Measurements from ENCODE around the gene ETV6. TPM values are rescaled to one million over a fixed set of nuclear protein-coding genes. Genes with fewer than 3 reads are reported as not detected.

ETV6 gene
- polyA plus RNA-seq, 3 donors: 6.8 to 45.1 (median 11.7) TPM

DNA sequence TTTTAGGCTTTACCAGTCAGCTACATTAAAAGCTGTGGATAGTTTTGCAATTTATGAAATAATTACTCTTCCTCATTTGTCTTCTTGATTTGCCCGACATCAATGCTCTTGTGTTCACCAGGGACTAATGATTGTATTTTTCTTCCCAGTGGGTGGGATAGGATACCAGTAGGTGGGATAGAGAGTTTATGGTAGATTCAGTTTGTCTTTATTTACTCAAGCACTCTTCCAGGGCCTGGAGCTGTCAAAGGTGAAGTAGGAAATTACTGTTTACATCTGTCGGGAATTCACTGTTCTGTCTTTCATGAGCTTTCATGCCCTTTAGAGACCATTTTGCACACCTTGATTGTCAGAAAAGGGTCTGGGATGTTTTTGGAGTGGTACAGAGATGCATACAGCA, 36.6 kb downstream of the ETV6 start:
- 86% methylated on average over 1 of the region's 2 CpGs for WGBS (ENCODE audit: insufficient coverage)
- H4K20me1 ChIP-seq (ENCODE audit: insufficient read depth, low read length): peaks cover 49% of the 10 kb centered on the region
- no peak overlapping the region for H2AFZ ChIP-seq (ENCODE audit: insufficient read depth, low read depth, low read length, poor library complexity, severe bottlenecking)
- Mint-ChIP-seq H3K9me3 (peaks cover 0 to 2% (median 0%) of the 10 kb centered on the region in 7 donors), H3K4me3 (peak overlapping the region in 1 of 2 donors; percentile 50), H3K4me1 (peaks cover 80% of the 10 kb centered on the region), H3K27me3 (ENCODE audit: low read depth in 3 of 3) (peaks cover 0 to 2% (median 0%) of the 10 kb centered on the region in 3 donors), H3K36me3 (peaks cover 15 to 25% of the 10 kb centered on the region in 2 donors), H3K27ac (peak overlapping the region; percentile 87 to 97 (median 95))
- no peaks in the 10 kb centered on the region for H3K9me3 ChIP-seq (replicated peaks in 1 of 2; ENCODE audit: control insufficient read depth in 1 of 2, insufficient read depth in 1 of 2, low read length in 2 of 2)
- H3K27me3 ChIP-seq (ENCODE audit: control insufficient read depth in 2 of 2, insufficient read depth in 2 of 2, low read length in 2 of 2): no peaks in the 10 kb centered on the region
- peak overlapping the region; percentile 37 to 88 for H3K27ac ChIP-seq (ENCODE audit: low read depth in 1 of 2, low read length in 2 of 2)
- peak overlapping the region; percentile 60 for H3K4me2 ChIP-seq (replicated peaks; ENCODE audit: extremely low read depth, low read length, poor library complexity, severe bottlenecking)
- H3K36me3 ChIP-seq (replicated peaks in 1 of 2; ENCODE audit: control insufficient read depth in 1 of 2, insufficient read depth in 2 of 2, low read length in 2 of 2): peaks cover 0 to 4% of the 10 kb centered on the region in 2 donors
- peak in 1 of 3 donors; percentile 43 for DNase-seq
- no peak for TF ChIP-seq CTCF (IDR thresholded peaks at IDR 0.05)
- H3K4me1 ChIP-seq (ENCODE audit: control insufficient read depth in 1 of 2, insufficient read depth in 2 of 2, low read length in 2 of 2): peaks cover 53 to 60% of the 10 kb centered on the region in 2 donors
- H3K79me2 ChIP-seq (ENCODE audit: insufficient read depth, low read length): peaks cover 99% of the 10 kb centered on the region
- intact Hi-C loops (cut with micrococcal nuclease): loop anchor here in 1 of 2 donors (5.0 kb wide), 1 partner anchor 34 kb away; no protein-coding TSS in a partner anchor
- peak overlapping the region in 1 of 3 experiments; percentile 11 for H3K4me3 ChIP-seq (replicated peaks in 1 of 3; ENCODE audit: low read depth in 2 of 3, low read length in 3 of 3)
- H3K9ac ChIP-seq (ENCODE audit: insufficient read depth, low read length, poor library complexity, severe bottlenecking): no peak overlapping the region

DNA sequence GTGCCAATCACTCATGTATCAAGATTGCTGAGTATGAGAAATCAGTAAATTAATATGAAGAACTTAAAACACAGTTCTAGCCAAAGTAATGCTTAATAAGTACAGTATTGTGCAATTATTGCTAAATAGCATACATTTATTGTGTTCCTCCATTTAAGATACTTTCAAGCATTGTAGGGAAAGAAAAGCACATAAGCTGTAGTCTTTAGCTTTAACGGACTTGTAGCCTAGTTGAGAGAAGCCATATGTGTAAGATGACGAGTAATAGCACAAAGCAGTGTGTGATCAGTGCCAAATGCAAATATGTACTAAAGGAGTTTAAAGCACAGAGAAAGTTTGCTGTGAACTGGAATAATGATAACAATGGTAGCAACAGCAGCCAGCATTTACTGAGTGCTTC, 38.1 kb downstream of the ETV6 start:
- no peaks in the 10 kb centered on the region for H3K9me3 Mint-ChIP-seq
- H3K4me3 Mint-ChIP-seq: no peak overlapping the region
- intact Hi-C loops (cut with micrococcal nuclease): loop anchor here in 1 of 2 donors (5.0 kb wide), 1 partner anchor 35 kb away; no protein-coding TSS in a partner anchor
- Histone ChIP-seq H3K9ac (ENCODE audit: insufficient read depth, low read length, poor library complexity, severe bottlenecking) (no peak overlapping the region), H3K4me1 (ENCODE audit: control insufficient read depth in 1 of 2, insufficient read depth in 2 of 2, low read length in 2 of 2) (peaks cover 53 to 60% of the 10 kb centered on the region in 2 donors), H2AFZ (ENCODE audit: insufficient read depth, low read depth, low read length, poor library complexity, severe bottlenecking) (no peak overlapping the region), H3K79me2 (ENCODE audit: insufficient read depth, low read length) (peaks cover 99% of the 10 kb centered on the region), H4K20me1 (ENCODE audit: insufficient read depth, low read length) (peaks cover 57% of the 10 kb centered on the region), H3K4me3 (replicated peaks in 1 of 3; ENCODE audit: low read depth in 2 of 3, low read length in 3 of 3) (peak overlapping the region in 1 of 3 experiments; percentile 16), H3K4me2 (replicated peaks; ENCODE audit: extremely low read depth, low read length, poor library complexity, severe bottlenecking) (peak overlapping the region; percentile 50), H3K36me3 (replicated peaks in 1 of 2; ENCODE audit: control insufficient read depth in 1 of 2, insufficient read depth in 2 of 2, low read length in 2 of 2) (peaks cover 0 to 4% of the 10 kb centered on the region in 2 donors), H3K9me3 (replicated peaks in 1 of 2; ENCODE audit: control insufficient read depth in 1 of 2, insufficient read depth in 1 of 2, low read length in 2 of 2) (no peaks in the 10 kb centered on the region), H3K27ac (ENCODE audit: low read depth in 1 of 2, low read length in 2 of 2) (peak overlapping the region; percentile 37 to 88), H3K27me3 (ENCODE audit: control insufficient read depth in 2 of 2, insufficient read depth in 2 of 2, low read length in 2 of 2) (no peaks in the 10 kb centered on the region)
- peaks cover 14 to 20% of the 10 kb centered on the region in 2 donors for H3K36me3 Mint-ChIP-seq
- H3K27ac Mint-ChIP-seq: peak overlapping the region; percentile 87 to 95 (median 90)
- H3K27me3 Mint-ChIP-seq (ENCODE audit: low read depth in 3 of 3): peaks cover 0 to 2% (median 0%) of the 10 kb centered on the region in 3 donors
- WGBS (ENCODE audit: insufficient coverage): 15% methylated on average over 2 of the region's 2 CpGs
- DNase-seq: peak in 2 of 3 donors; percentile 47 to 85
- TF ChIP-seq CTCF (IDR thresholded peaks at IDR 0.05): no peak
- peaks cover 77% of the 10 kb centered on the region for H3K4me1 Mint-ChIP-seq

All from CD14-positive monocyte (primary cell).